HL-60/S4 treated with phorbol 12-myristate 13-acetate at 8.2 ng/mL for 4 days and 3 days (cell line): Measurements from ENCODE around the gene EPHA2.

Source experiments
- in situ Hi-C: fragments of 300-500 bp; cut with MboI; formaldehyde crosslinking; loops from 2 replicates; pipeline ENCODE4 v1.15.0; 2022; ENCODE audit warnings: low sequenced_read_pairs

EPHA2 gene

GRCh38 chr1:16138772-16139221 lies 17.1 kb downstream of the EPHA2 start:
- in situ Hi-C loops = no loop called here

GRCh38 chr1:16137890-16138467 lies 17.9 kb downstream of the EPHA2 start:
- in situ Hi-C loops = no loop called here

GRCh38 chr1:16135501-16135900 lies 20.4 kb downstream of the EPHA2 start:
- in situ Hi-C loops = no loop called here

GRCh38 chr1:16134906-16135305 lies 21.0 kb downstream of the EPHA2 start:
- in situ Hi-C loops = no loop called here

GRCh38 chr1:16134066-16134801 lies 21.6 kb downstream of the EPHA2 start:
- in situ Hi-C loops = no loop called here

- in situ Hi-C loops = no loop called here
Measured at GRCh38 chr1:16133007-16133961, 22.6 kb downstream of the EPHA2 start.

- in situ Hi-C loops = no loop called here
Measured at GRCh38 chr1:16132325-16132785, 23.5 kb downstream of the EPHA2 start.

- in situ Hi-C loops = no loop called here
Measured at GRCh38 chr1:16131636-16132324, 24.1 kb downstream of the EPHA2 start.

- in situ Hi-C loops = no loop called here
Measured at GRCh38 chr1:16130827-16131226, 25.0 kb downstream of the EPHA2 start.

GRCh38 chr1:16129921-16130543 lies 25.8 kb downstream of the EPHA2 start:
- in situ Hi-C loops = no loop called here

GRCh38 chr1:16129316-16129715 lies 26.6 kb downstream of the EPHA2 start:
- in situ Hi-C loops = no loop called here

- in situ Hi-C loops = no loop called here
Measured at GRCh38 chr1:16128338-16128741, 27.5 kb downstream of the EPHA2 start.

- in situ Hi-C loops = no loop called here
Measured at GRCh38 chr1:16127676-16128337, 28.1 kb downstream of the EPHA2 start.

- in situ Hi-C loops = no loop called here
Measured at GRCh38 chr1:16126743-16127515, 28.9 kb downstream of the EPHA2 start.

GRCh38 chr1:16126160-16126559 lies 29.7 kb downstream of the EPHA2 start:
- in situ Hi-C loops = no loop called here

GRCh38 chr1:16125483-16125882 lies 30.4 kb downstream of the EPHA2 start:
- in situ Hi-C loops = no loop called here

- in situ Hi-C loops = no loop called here
Measured at GRCh38 chr1:16125088-16125470, 30.8 kb downstream of the EPHA2 start.

- in situ Hi-C loops = no loop called here
Measured at GRCh38 chr1:16124377-16125087, 31.3 kb downstream of the EPHA2 start.
